Cardiac fibroblast (primary cell): Measurements from ENCODE around the gene FREM1.

Experiments used
- DNase-seq, 2 donors: peaks; one replicate each; pipeline versions ENCODE4 v3.0.0 to v3.0.0-alpha.2; 2010; ENCODE audit warnings: low read depth in 2 of 2
- H3K4me3 ChIP-seq, 2 donors: replicated peaks in 1 of 2; 1 replicate in 1 of 2; 2 replicates in 1 of 2; pipeline ENCODE4 v1.5.1; 2011; ENCODE audit warnings: low read depth in 2 of 2, low read length in 2 of 2, mild to moderate bottlenecking in 2 of 2, moderate library complexity in 1 of 2
- TF ChIP-seq, protein P1 (sequence below): IDR thresholded peaks from one replicate; pipeline ENCODE4 v1.5.1; 2011; ENCODE audit warnings: low read depth, mild to moderate bottlenecking, low read length, inconsistent platforms

FREM1 gene

DNA sequence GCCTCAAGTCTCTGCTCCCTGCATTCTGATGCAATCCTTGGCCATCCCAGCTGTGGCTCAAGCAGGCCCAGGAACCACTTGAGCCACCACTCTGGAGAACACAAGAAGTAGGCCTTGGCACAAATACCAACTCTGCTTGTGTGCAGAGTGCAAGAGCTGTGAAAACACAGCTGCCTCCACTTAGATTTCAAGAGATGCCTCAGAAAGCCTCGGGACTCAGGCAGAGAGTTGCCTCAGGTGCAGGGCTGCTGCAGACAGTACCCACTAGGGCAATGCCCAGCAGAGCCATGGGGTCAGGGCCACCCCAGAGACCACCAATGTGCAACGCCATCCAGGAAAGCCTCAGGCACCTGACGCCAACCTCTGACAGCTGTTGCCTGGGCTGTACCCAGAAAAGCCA, 82.4 kb downstream of the FREM1 start:
- DNase-seq: no peak
- TF ChIP-seq, protein P1, sequence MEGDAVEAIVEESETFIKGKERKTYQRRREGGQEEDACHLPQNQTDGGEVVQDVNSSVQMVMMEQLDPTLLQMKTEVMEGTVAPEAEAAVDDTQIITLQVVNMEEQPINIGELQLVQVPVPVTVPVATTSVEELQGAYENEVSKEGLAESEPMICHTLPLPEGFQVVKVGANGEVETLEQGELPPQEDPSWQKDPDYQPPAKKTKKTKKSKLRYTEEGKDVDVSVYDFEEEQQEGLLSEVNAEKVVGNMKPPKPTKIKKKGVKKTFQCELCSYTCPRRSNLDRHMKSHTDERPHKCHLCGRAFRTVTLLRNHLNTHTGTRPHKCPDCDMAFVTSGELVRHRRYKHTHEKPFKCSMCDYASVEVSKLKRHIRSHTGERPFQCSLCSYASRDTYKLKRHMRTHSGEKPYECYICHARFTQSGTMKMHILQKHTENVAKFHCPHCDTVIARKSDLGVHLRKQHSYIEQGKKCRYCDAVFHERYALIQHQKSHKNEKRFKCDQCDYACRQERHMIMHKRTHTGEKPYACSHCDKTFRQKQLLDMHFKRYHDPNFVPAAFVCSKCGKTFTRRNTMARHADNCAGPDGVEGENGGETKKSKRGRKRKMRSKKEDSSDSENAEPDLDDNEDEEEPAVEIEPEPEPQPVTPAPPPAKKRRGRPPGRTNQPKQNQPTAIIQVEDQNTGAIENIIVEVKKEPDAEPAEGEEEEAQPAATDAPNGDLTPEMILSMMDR: no peak

DNA sequence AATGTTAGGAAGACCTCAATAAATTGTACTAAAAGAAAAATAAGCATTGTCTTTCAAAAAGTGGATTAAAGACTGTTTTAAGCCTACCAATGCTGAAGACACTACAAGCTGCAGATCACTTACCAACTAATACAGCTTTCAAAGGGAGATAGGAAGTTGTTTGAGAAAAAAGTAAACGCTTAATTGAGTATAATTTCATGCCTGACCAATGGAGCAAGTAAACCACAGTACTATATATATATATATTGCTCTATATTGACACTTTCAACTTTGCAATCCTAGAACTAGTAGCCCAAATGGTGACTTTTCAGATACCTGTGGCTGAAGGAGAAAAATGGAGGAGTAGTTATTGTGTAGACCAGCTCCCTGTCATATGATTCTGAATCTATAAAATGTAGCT, 85.7 kb downstream of the FREM1 start:
- TF ChIP-seq, protein P1: no peak
- no peak overlapping the region for H3K4me3 ChIP-seq
- no peak for DNase-seq

More for the DNA sequence above, 82.4 kb downstream of the FREM1 start:
- H3K4me3 ChIP-seq: no peak overlapping the region

DNA sequence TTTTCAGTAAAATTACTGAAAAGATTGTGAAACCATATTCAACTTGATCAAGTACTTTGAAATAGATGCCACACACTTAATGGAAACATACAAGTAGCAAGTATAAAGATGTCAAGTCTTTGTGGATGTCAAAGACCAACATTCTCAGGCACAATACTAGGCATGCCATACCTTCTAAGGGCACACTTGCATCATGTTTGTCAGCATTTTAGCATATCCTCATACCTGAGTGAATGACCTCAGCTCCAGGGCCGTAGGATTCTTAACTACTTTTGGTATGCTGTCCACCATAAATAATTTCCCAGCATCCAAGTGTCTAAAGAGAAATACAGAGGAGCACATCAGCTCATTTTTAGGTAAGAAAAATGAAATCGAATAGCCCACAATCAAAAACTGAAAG, 86.4 kb downstream of the FREM1 start:
- DNase-seq: no peak
- no peak overlapping the region for H3K4me3 ChIP-seq
- TF ChIP-seq, protein P1: no peak

DNA sequence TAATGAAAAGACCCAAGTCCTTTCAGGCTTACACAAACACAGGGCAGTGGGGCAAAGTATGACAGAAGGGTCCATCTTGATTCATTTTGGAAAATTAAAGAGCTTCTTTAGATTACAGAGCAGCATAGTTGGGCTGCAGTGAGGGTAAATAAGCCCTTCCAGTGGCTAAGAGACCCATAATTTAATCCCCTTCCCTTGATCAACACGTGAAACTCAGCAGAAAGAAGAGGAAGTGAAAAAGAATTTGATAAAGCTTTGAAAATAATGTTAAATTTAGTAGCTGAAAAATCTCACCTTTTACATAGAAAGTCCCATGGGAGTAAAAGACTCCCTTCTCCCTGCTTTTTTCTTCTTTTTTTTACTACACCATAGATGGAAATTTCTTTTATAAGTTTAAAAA, 87.6 kb downstream of the FREM1 start:
- TF ChIP-seq, protein P1: no peak
- DNase-seq: no peak
- no peak overlapping the region for H3K4me3 ChIP-seq

DNA sequence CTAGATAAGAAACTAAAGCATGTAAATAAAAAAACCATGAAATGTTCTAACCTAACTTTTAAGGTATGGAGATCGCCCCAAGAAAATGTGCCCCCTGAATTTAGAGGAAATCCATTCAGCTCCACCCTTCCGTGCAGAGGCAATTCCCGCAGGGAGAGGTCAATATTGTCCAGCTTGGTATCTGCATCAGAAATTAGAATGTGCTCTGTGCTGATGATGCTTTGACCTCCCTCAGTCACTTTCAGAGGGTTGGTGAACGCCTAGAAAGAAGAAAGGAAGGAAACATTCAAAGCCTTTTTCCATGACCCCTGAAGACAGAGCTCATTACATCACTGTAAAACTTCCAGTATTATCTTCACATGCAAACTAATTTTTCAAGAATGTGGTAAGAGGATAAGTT, 91.0 kb downstream of the FREM1 start:
- TF ChIP-seq, protein P1: no peak
- no peak for DNase-seq
- H3K4me3 ChIP-seq: no peak overlapping the region

DNA sequence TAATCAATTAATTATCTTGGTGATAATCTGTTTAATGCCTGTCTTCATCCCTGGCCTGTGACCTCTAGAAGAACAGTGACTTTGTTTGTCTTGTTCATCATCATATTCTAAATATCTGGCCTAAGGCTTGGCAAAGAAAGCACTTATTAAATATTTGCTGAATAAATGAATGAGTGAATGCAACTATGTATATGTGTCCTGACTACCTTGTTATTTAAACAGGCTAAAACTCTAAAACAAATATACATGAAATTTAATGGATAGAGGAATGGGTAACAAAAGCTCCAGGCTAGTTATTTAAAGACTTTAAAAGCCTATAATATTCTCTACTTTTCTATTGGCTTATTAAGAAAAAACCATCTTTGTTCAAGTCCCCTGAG, 96.0 kb downstream of the FREM1 start:
- TF ChIP-seq, protein P1: no peak
- no peak for DNase-seq
- no peak overlapping the region for H3K4me3 ChIP-seq
